Natural killer cell (primary cell): ENCODE results near the gene ADA. TPM values are rescaled to one million over a fixed set of nuclear protein-coding genes. Genes with fewer than 3 reads are reported as not detected.

Source experiments
- ATAC-seq, 3 donors: fragments of 150-1000 bp in 2 of 3; fragments of 200-7000 bp in 1 of 3; cut with Tn5 transposase; 1 replicate in 1 of 3; 2 replicates in 2 of 3; pipeline ENCODE4 v1.10.0; 2021; ENCODE audit warnings: mild to moderate bottlenecking in 2 of 3, moderate library complexity in 2 of 3
- DNase-seq, 2 donors: peaks; one replicate each; pipeline versions ENCODE4 v3.0.0 to v3.0.0-alpha.2; 2013 to 2021; ENCODE audit warnings: mixed read lengths in 1 of 2
- H3K27ac ChIP-seq: one replicate; pipeline ENCODE4 v1.5.1; 2013; ENCODE audit warnings: mild to moderate bottlenecking, low read length
- H3K27me3 ChIP-seq: one replicate; pipeline ENCODE4 v1.6.1; 2013; ENCODE audit warnings: low read length; ENCODE audit not compliant: control insufficient read depth, insufficient read depth
- H3K36me3 ChIP-seq: one replicate; pipeline ENCODE4 v1.6.1; 2013; ENCODE audit warnings: low read length; ENCODE audit not compliant: control insufficient read depth, insufficient read depth
- H3K4me1 ChIP-seq: one replicate; pipeline ENCODE4 v1.6.1; 2013; ENCODE audit warnings: low read length; ENCODE audit not compliant: control insufficient read depth, insufficient read depth
- H3K4me3 ChIP-seq: one replicate; pipeline ENCODE4 v1.5.1; 2013; ENCODE audit warnings: low read length
- H3K9me3 ChIP-seq: one replicate; pipeline ENCODE4 v1.6.1; 2013; ENCODE audit warnings: low read length; ENCODE audit not compliant: control insufficient read depth, insufficient read depth
- H3K27ac Mint-ChIP-seq, 2 donors: one replicate each; pipeline ENCODE4 v1.8.0; 2022; ENCODE audit warnings: mild to moderate bottlenecking in 2 of 2, mixed read lengths in 2 of 2, moderate library complexity in 1 of 2
- H3K27me3 Mint-ChIP-seq, 2 donors: one replicate each; pipeline ENCODE4 v1.8.0; 2022; ENCODE audit warnings: low read depth in 2 of 2, mixed read lengths in 2 of 2
- H3K36me3 Mint-ChIP-seq: one replicate; pipeline ENCODE4 v1.8.0; 2022; ENCODE audit warnings: mixed read lengths
- H3K4me1 Mint-ChIP-seq, 2 donors: one replicate each; pipeline ENCODE4 v1.8.0; 2022; ENCODE audit warnings: mixed read lengths in 2 of 2
- H3K4me3 Mint-ChIP-seq: one replicate; pipeline ENCODE4 v1.8.0; 2022; ENCODE audit warnings: mild to moderate bottlenecking, moderate library complexity, mixed read lengths
- H3K9me3 Mint-ChIP-seq, 2 donors: one replicate each; pipeline ENCODE4 v1.8.0; 2022; ENCODE audit warnings: mixed read lengths in 2 of 2
- CTCF ChIP-seq: fragments of 200-600 bp; IDR thresholded peaks from one replicate; pipeline ENCODE4 v1.8.0; 2022; ENCODE audit warnings: antibody characterized with exemption
- WGBS: methylation state at CpG from one replicate; pipeline ENCODE4 v1.1.7; 2013; ENCODE audit warnings: missing lambda C conversion rate; ENCODE audit not compliant: insufficient coverage; 5-methylcytosine and 5-hydroxymethylcytosine counted together
- intact Hi-C: fragments of 100-400 bp; cut with micrococcal nuclease; formaldehyde crosslinking; loops from one replicate; pipeline ENCODE4 v1.14.2; 2022
- total RNA-seq, 4 donors: library from RNA; stranded (reverse); fragments of 120-200 nt in 1 of 4; gene quantifications; one replicate each; pipeline versions ENCODE4 v1.2.3 to v1.2.4, GENCODE V29; 2013 to 2022

ADA gene
- total RNA-seq, 3 donors from 2014 or later (not counting 1 experiment from before 2014, with no cell fraction given) = 71.7 to 94.2 (median 73.9) TPM

GRCh38 chr20:44686934-44687333 is 35.4 kb upstream of the ADA start:
- Mint-ChIP-seq H3K4me3 (no peak overlapping the region), H3K27me3 (peaks cover 6 to 24% of the 10 kb centered on the region in 2 donors), H3K4me1 (peaks cover 6 to 10% of the 10 kb centered on the region in 2 donors), H3K9me3 (no peaks in the 10 kb centered on the region), H3K27ac (no peak overlapping the region), H3K36me3 (no peaks in the 10 kb centered on the region)
- DNase-seq (no peak), ATAC-seq (no peak)
- no peaks in the 10 kb centered on the region for H3K27me3 ChIP-seq
- 94% methylated on average over 4 of the region's 4 CpGs for WGBS
- intact Hi-C loops = loop anchor here (10.0 kb wide), 1 partner anchor 608 kb away; no protein-coding TSS in a partner anchor
- H3K36me3 ChIP-seq = no peaks in the 10 kb centered on the region
- no peak overlapping the region for H3K4me3 ChIP-seq
- no peak overlapping the region for H3K27ac ChIP-seq
- H3K4me1 ChIP-seq = peaks cover 6% of the 10 kb centered on the region
- TF ChIP-seq CTCF = no peak
- no peaks in the 10 kb centered on the region for H3K9me3 ChIP-seq

- no peak overlapping the region for H3K4me3 Mint-ChIP-seq
- DNase-seq (no peak), ATAC-seq (no peak)
- no peaks in the 10 kb centered on the region for H3K36me3 Mint-ChIP-seq
- Histone ChIP-seq H3K27ac (no peak overlapping the region), H3K4me3 (no peak overlapping the region), H3K36me3 (no peaks in the 10 kb centered on the region), H3K27me3 (no peaks in the 10 kb centered on the region), H3K9me3 (no peaks in the 10 kb centered on the region), H3K4me1 (peaks cover 6% of the 10 kb centered on the region)
- WGBS = 85% methylated on average over 6 of the region's 6 CpGs
- H3K9me3 Mint-ChIP-seq = no peaks in the 10 kb centered on the region
- no peak for TF ChIP-seq CTCF
- no peak overlapping the region for H3K27ac Mint-ChIP-seq
- H3K27me3 Mint-ChIP-seq = peaks cover 2 to 12% of the 10 kb centered on the region in 2 donors
- peaks cover 6 to 10% of the 10 kb centered on the region in 2 donors for H3K4me1 Mint-ChIP-seq
- intact Hi-C loops = loop anchor here (10.0 kb wide), 1 partner anchor 610 kb away; no protein-coding TSS in a partner anchor
Observed at GRCh38 chr20:44684047-44684967, 32.8 kb upstream of the ADA start.

GRCh38 chr20:44683263-44684046 is 32.0 kb upstream of the ADA start:
- H3K27ac ChIP-seq = no peak overlapping the region
- H3K9me3 ChIP-seq = no peaks in the 10 kb centered on the region
- H3K36me3 Mint-ChIP-seq = no peaks in the 10 kb centered on the region
- ATAC-seq (peak; percentile 74 to 89 (median 78)), DNase-seq (peak; percentile 45 to 77)
- no peak overlapping the region for H3K4me3 ChIP-seq
- H3K27ac Mint-ChIP-seq = no peak overlapping the region
- peaks cover 2 to 12% of the 10 kb centered on the region in 2 donors for H3K27me3 Mint-ChIP-seq
- peak; percentile 59 for TF ChIP-seq CTCF
- no peaks in the 10 kb centered on the region for H3K36me3 ChIP-seq
- no peaks in the 10 kb centered on the region for H3K9me3 Mint-ChIP-seq
- no peaks in the 10 kb centered on the region for H3K27me3 ChIP-seq
- intact Hi-C loops = loop anchor here (1.0 to 10.0 kb wide), 3 partner anchors 299 to 611 kb away; no protein-coding TSS in a partner anchor
- H3K4me1 ChIP-seq = peaks cover 6% of the 10 kb centered on the region
- H3K4me3 Mint-ChIP-seq = no peak overlapping the region
- WGBS = 84% methylated on average over 10 of the region's 10 CpGs
- H3K4me1 Mint-ChIP-seq = peaks cover 6 to 10% of the 10 kb centered on the region in 2 donors
